H1 (cell line): ENCODE measurements around the gene C3orf38. TPM values are rescaled to one million over a fixed set of nuclear protein-coding genes. Genes with fewer than 3 reads are reported as not detected.

ENCODE experiments used
- CTCF ChIA-PET: fragments of 300-600 bp; sonication (Branson Sonifier 250); formaldehyde crosslinking; loops from one replicate; lab custom pipeline; 2021; ENCODE audit not compliant: partially characterized antibody; lab: Charles Lee
- POLR2A ChIA-PET: fragments of 300-600 bp; sonication (Branson Sonifier 250); formaldehyde crosslinking; loops from one replicate; lab custom pipeline; 2021; ENCODE audit warnings: inconsistent platforms; ENCODE audit not compliant: partially characterized antibody; lab: Charles Lee
- DNase-seq, 2 experiments: peaks; one replicate each; pipeline versions ENCODE4 v3.0.0 to v3.0.0-alpha.2; 2010 to 2022; ENCODE audit warnings: low spot score in 2 of 2, low read depth in 1 of 2, mixed read lengths in 1 of 2
- FAIRE-seq: peaks from 2 replicates; lab custom pipeline; 2011; peaks lifted over from hg19 to GRCh38; lab: Jason Lieb, UNC
- H2AFZ ChIP-seq: 2 replicates; pipeline ENCODE4 v1.8.1; 2012; ENCODE audit warnings: low read length, inconsistent platforms
- H2AK5ac ChIP-seq: 2 replicates; pipeline ENCODE4 v1.6.1; 2013; ENCODE audit warnings: low read depth, low read length
- H2BK120ac ChIP-seq: replicated peaks from 2 replicates; pipeline ENCODE3; 2013; ENCODE audit warnings: low read depth, low read length, inconsistent platforms
- H2BK12ac ChIP-seq: 2 replicates; pipeline ENCODE4 v1.6.1; 2013; ENCODE audit warnings: low read depth, low read length
- H2BK15ac ChIP-seq: 2 replicates; pipeline ENCODE4 v1.6.1; 2013; ENCODE audit warnings: low read length
- H2BK20ac ChIP-seq: 2 replicates; pipeline ENCODE4 v1.6.1; 2013; ENCODE audit warnings: low read length
- H2BK5ac ChIP-seq: 2 replicates; pipeline ENCODE4 v1.6.1; 2013; ENCODE audit warnings: low read depth, low read length
- H3K14ac ChIP-seq: 2 replicates; pipeline ENCODE4 v1.6.1; 2013; ENCODE audit warnings: inconsistent platforms; ENCODE audit not compliant: insufficient read length
- H3K18ac ChIP-seq: 2 replicates; pipeline ENCODE4 v1.6.1; 2013; ENCODE audit warnings: low read length; ENCODE audit errors: extremely low read depth
- H3K23ac ChIP-seq: 2 replicates; pipeline ENCODE4 v1.6.1; 2013; ENCODE audit warnings: inconsistent platforms; ENCODE audit not compliant: insufficient read length
- H3K23me2 ChIP-seq: 2 replicates; pipeline ENCODE4 v1.6.1; 2013; ENCODE audit warnings: low read depth, low read length
- H3K27ac ChIP-seq: 2 replicates; pipeline ENCODE4 v1.6.1; 2011; ENCODE audit warnings: low read depth, low read length, inconsistent platforms
- H3K27me3 ChIP-seq, 4 experiments: replicated peaks in 1 of 4; 1 replicate in 1 of 4; 2 replicates in 3 of 4; pipeline versions ENCODE4 v1.6.1 to v1.8.1; 2011 to 2013; ENCODE audit warnings: low read length in 3 of 4, mild to moderate bottlenecking in 3 of 4, inconsistent platforms in 2 of 4, mixed read lengths in 2 of 4, moderate library complexity in 1 of 4; ENCODE audit not compliant: control insufficient read depth in 3 of 4, insufficient read depth in 3 of 4; ENCODE audit errors: extremely low read depth in 1 of 4
- H3K36me3 ChIP-seq, 4 experiments: 2 replicates each; pipeline versions ENCODE4 v1.6.1 to v1.8.1; 2011 to 2013; ENCODE audit warnings: mild to moderate bottlenecking in 4 of 4, low read length in 3 of 4, moderate library complexity in 2 of 4, control low read depth in 1 of 4, inconsistent platforms in 1 of 4; ENCODE audit not compliant: insufficient read depth in 4 of 4, control insufficient read depth in 2 of 4
- H3K4ac ChIP-seq: replicated peaks from 2 replicates; pipeline ENCODE3; 2013; ENCODE audit warnings: low read length, low read depth, mixed read lengths, inconsistent platforms; ENCODE audit not compliant: insufficient read length
- H3K4me1 ChIP-seq, 4 experiments: replicated peaks in 1 of 4; 1 replicate in 1 of 4; 2 replicates in 3 of 4; pipeline versions ENCODE4 v1.6.1 to v1.8.1; 2011 to 2013; ENCODE audit warnings: low read length in 3 of 4, inconsistent platforms in 2 of 4, mixed read lengths in 1 of 4; ENCODE audit not compliant: insufficient read depth in 4 of 4, control insufficient read depth in 3 of 4
- H3K4me2 ChIP-seq, 2 experiments: 2 replicates each; pipeline versions ENCODE4 v1.6.1 to v1.8.1; 2011 to 2013; ENCODE audit warnings: low read depth in 2 of 2, low read length in 2 of 2, control low read depth in 1 of 2, inconsistent platforms in 1 of 2, mild to moderate bottlenecking in 1 of 2; ENCODE audit not compliant: insufficient read depth in 1 of 2
- H3K4me3 ChIP-seq, 4 experiments: fragments of 200-600, 300-600 bp in 1 of 4; sonication (generic), shearing (Covaris generic), sonication (Bioruptor Twin) in 1 of 4; 2 replicates each; pipeline versions ENCODE4 v1.5.1 to v1.8.1; 2011 to 2016; ENCODE audit warnings: low read length in 4 of 4, low read depth in 3 of 4, control low read depth in 2 of 4, inconsistent platforms in 2 of 4, mild to moderate bottlenecking in 2 of 4, mixed read lengths in 1 of 4, moderate library complexity in 1 of 4; ENCODE audit not compliant: insufficient read depth in 2 of 4; ENCODE audit errors: extremely low read depth in 1 of 4
- H3K56ac ChIP-seq: replicated peaks from 2 replicates; pipeline ENCODE3; 2013; ENCODE audit warnings: low read depth, mild to moderate bottlenecking, mixed read lengths, low read length, inconsistent platforms; ENCODE audit not compliant: insufficient read length
- H3K79me1 ChIP-seq: 2 replicates; pipeline ENCODE4 v1.6.1; 2013; ENCODE audit warnings: low read depth, low read length, control low read depth
- H3K79me2 ChIP-seq, 2 experiments: 2 replicates each; pipeline versions ENCODE4 v1.6.1 to v1.8.1; 2012 to 2013; ENCODE audit warnings: low read length in 2 of 2, mild to moderate bottlenecking in 2 of 2, inconsistent platforms in 1 of 2; ENCODE audit not compliant: insufficient read depth in 2 of 2, control insufficient read depth in 1 of 2
- H3K9ac ChIP-seq, 4 experiments: replicated peaks in 1 of 4; 1 replicate in 1 of 4; 2 replicates in 3 of 4; pipeline versions ENCODE4 v1.6.1 to v1.8.1; 2011 to 2013; ENCODE audit warnings: low read depth in 3 of 4, low read length in 3 of 4, control low read depth in 2 of 4, mild to moderate bottlenecking in 2 of 4, moderate library complexity in 2 of 4, inconsistent platforms in 1 of 4; ENCODE audit errors: extremely low read depth in 1 of 4
- H3K9me3 ChIP-seq, 2 experiments: 2 replicates each; pipeline versions ENCODE4 v1.6.1 to v1.8.1; 2012 to 2013; ENCODE audit warnings: mild to moderate bottlenecking in 2 of 2, moderate library complexity in 2 of 2, control low read depth in 1 of 2, inconsistent platforms in 1 of 2, low read depth in 1 of 2, low read length in 1 of 2, mixed read lengths in 1 of 2; ENCODE audit not compliant: insufficient read depth in 2 of 2
- H4K20me1 ChIP-seq, 2 experiments: replicated peaks in 1 of 2; 2 replicates each; pipeline versions ENCODE3 to v1.8.1; 2011 to 2013; ENCODE audit warnings: inconsistent platforms in 2 of 2, low read length in 2 of 2, mild to moderate bottlenecking in 1 of 2; ENCODE audit not compliant: insufficient read depth in 2 of 2, control insufficient read depth in 1 of 2
- H4K5ac ChIP-seq: 2 replicates; pipeline ENCODE4 v1.6.1; 2013; ENCODE audit warnings: low read length, low read depth, mixed read lengths, inconsistent platforms; ENCODE audit not compliant: insufficient read length
- H4K8ac ChIP-seq: 2 replicates; pipeline ENCODE4 v1.8.0; 2013; ENCODE audit warnings: mild to moderate bottlenecking, moderate library complexity, low read length, inconsistent platforms; ENCODE audit not compliant: insufficient read depth; ENCODE audit errors: extremely low read depth
- H4K91ac ChIP-seq: replicated peaks from 2 replicates; pipeline ENCODE3; 2013; ENCODE audit warnings: low read length, mixed read lengths, inconsistent platforms; ENCODE audit not compliant: insufficient read length
- KDM5A ChIP-seq: fragments of 200-600 bp; IDR thresholded peaks from 2 replicates; pipeline ENCODE4 v1.7.1; 2012; ENCODE audit warnings: mild to moderate bottlenecking, low read length, inconsistent platforms, mixed read lengths
- NANOG ChIP-seq: IDR thresholded peaks from 2 replicates; pipeline ENCODE4 v1.6.1; 2011; ENCODE audit warnings: low read length, low read depth, mild to moderate bottlenecking, inconsistent platforms; ENCODE audit not compliant: insufficient read depth, poor library complexity, severe bottlenecking
- RFX5 ChIP-seq: IDR thresholded peaks from 2 replicates; pipeline ENCODE4 v1.6.1; 2011; ENCODE audit warnings: low read depth, low read length, improper control_type of control experiment, borderline replicate concordance
- SIN3A ChIP-seq, 2 experiments: IDR thresholded peaks in 1 of 2; conservative IDR thresholded peaks in 1 of 2; 2 replicates each; pipeline ENCODE4 v1.6.1; 2011 to 2012; ENCODE audit warnings: low read length in 2 of 2, improper control_type of control experiment in 1 of 2, low read depth in 1 of 2, mild to moderate bottlenecking in 1 of 2
- SIRT6 ChIP-seq: IDR thresholded peaks from one replicate; pipeline ENCODE4 v1.7.1; 2012; ENCODE audit warnings: low read length, inconsistent platforms
- SIX5 ChIP-seq: IDR thresholded peaks from 2 replicates; pipeline ENCODE4 v1.6.1; 2011; ENCODE audit warnings: mild to moderate bottlenecking, low read depth, low read length
- SP1 ChIP-seq: IDR thresholded peaks from 2 replicates; pipeline ENCODE4 v1.6.1; 2011; ENCODE audit warnings: low read depth, low read length
- SUZ12 ChIP-seq: fragments of 200-600 bp; sonication (generic); IDR thresholded peaks from 2 replicates; pipeline ENCODE4 v1.6.1; 2012; ENCODE audit warnings: mild to moderate bottlenecking, inconsistent platforms, low read length, moderate library complexity, mixed read lengths
- TCF12 ChIP-seq: IDR thresholded peaks from 2 replicates; pipeline ENCODE4 v1.6.1; 2011; ENCODE audit warnings: low read depth, mild to moderate bottlenecking, low read length
- WGBS, 2 experiments: shearing (Covaris generic) in 1 of 2; methylation state at CpG; one replicate each; pipeline versions ENCODE4 v1.1.6 to v1.1.7; 2013 to 2015; ENCODE audit warnings: low lambda C conversion rate in 2 of 2, mixed read lengths in 2 of 2, inconsistent platforms in 1 of 2, low coverage in 1 of 2, missing lambda C conversion rate in 1 of 2; ENCODE audit not compliant: insufficient replicate concordance in 2 of 2, insufficient coverage in 1 of 2, insufficient read length in 1 of 2; ENCODE audit errors: extremely low coverage in 1 of 2, missing lambda C conversion rate in 1 of 2; 5-methylcytosine and 5-hydroxymethylcytosine counted together
- polyA plus RNA-seq, 7 experiments: library from polyadenylated mRNA; depleted of rRNA in 3 of 7; stranded (reverse) in 5 of 7; unstranded in 2 of 7; fragments of >200 nt in 5 of 7; fragments of 200-250 nt in 2 of 7; gene quantifications; 1 replicate in 5 of 7; 2 replicates in 1 of 7; 4 replicates in 1 of 7; pipeline versions ENCODE4 v1.2.1 to v1.2.3, GENCODE V29; 2011 to 2013; ENCODE audit warnings: missing spikeins in 2 of 7, mixed read lengths in 2 of 7
- total RNA-seq: library from RNA; stranded (reverse); fragmentation: NEBNext Ultra II Directional; extraction: Animal tissue kit (Norgen Biotek cat#: 25700); gene quantifications from 2 replicates; pipeline ENCODE4 v1.2.1, GENCODE V29; 2021

The C3orf38 gene
- total and polyA plus RNA-seq, 2 of the 8 experiments (the other 6 are each of a cell fraction or from before 2014, with no cell fraction given) = 8.6 to 32.1 TPM

DNA sequence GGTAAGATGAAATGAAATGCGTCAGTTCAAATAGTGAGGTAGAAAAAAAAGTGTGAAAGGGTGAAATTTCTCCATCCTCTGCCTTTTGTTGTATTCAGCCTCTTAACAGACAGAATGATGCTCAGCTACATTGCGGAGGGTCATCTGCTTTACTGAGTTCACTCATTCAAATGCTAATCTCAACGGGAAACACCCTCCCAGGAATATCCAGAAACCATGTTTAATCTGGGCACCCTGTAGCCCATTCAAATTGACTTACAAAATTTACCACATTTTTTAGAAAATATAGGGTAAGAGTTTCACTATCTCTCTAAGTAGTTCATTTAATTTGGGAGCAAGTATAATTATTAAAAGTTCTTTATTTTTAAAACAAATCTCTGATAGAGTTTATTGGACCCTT is 42.9 kb downstream of the C3orf38 start:
- H3K36me3 ChIP-seq = no peaks in the 10 kb centered on the region
- ChIA-PET POLR2A (no interaction called here), CTCF (no interaction called here)
- WGBS, 2 experiments = 52% methylated on average over 3 of the region's 3 CpGs; no CpG with 5 or more reads in 1 of the 2 experiments
- H3K9ac ChIP-seq = no peak overlapping the region
- H3K4me1 ChIP-seq = peaks cover 0 to 3% (median 0%) of the 10 kb centered on the region in 4 experiments; a peak in 1 of 7 replicates
- no peak overlapping the region for H2BK15ac ChIP-seq
- no peak overlapping the region for H3K4me3 ChIP-seq
- no peak overlapping the region for H3K23ac ChIP-seq
- no peaks in the 10 kb centered on the region for H3K79me1 ChIP-seq
- no peak overlapping the region for H3K18ac ChIP-seq
- no peaks in the 10 kb centered on the region for H3K79me2 ChIP-seq
- no peak overlapping the region for H2AFZ ChIP-seq
- H4K20me1 ChIP-seq = no peaks in the 10 kb centered on the region
- H3K4me2 ChIP-seq = no peak overlapping the region; a peak in 1 of 4 replicates
- H4K91ac ChIP-seq = no peak overlapping the region
- no peak overlapping the region; the same call in 1 of the 2 replicates for H3K27ac ChIP-seq
- TF ChIP-seq SIN3A (conservative IDR thresholded peaks at IDR 0.05 in 1 of 2, IDR thresholded peaks at IDR 0.05 in 1 of 2; ENCODE audit: low read depth in 1 of 2, low read length in 2 of 2) = no peak
- no peak for TF ChIP-seq TCF12
- no peak for TF ChIP-seq SUZ12
- no peak for TF ChIP-seq SIX5
- TF ChIP-seq SP1 = no peak
- TF ChIP-seq NANOG = no peak
- TF ChIP-seq SIRT6 = no peak
- TF ChIP-seq KDM5A = no peak
- TF ChIP-seq RFX5 = no peak
- H3K9me3 ChIP-seq = peaks cover 0 to 2% of the 10 kb centered on the region in 2 experiments; a peak in 1 of 4 replicates
- H3K27me3 ChIP-seq = no peaks in the 10 kb centered on the region
- no peak overlapping the region for H2BK12ac ChIP-seq
- H2BK120ac ChIP-seq = no peak overlapping the region
- H2BK5ac ChIP-seq = no peak overlapping the region
- no peak overlapping the region for H2BK20ac ChIP-seq
- no peak overlapping the region for H4K8ac ChIP-seq
- no peak overlapping the region for H3K14ac ChIP-seq
- FAIRE-seq = no peak
- no peak overlapping the region for H4K5ac ChIP-seq
- no peak overlapping the region for H2AK5ac ChIP-seq
- no peaks in the 10 kb centered on the region for H3K23me2 ChIP-seq
- no peak overlapping the region for H3K4ac ChIP-seq
- DNase-seq = no peak
- no peak overlapping the region for H3K56ac ChIP-seq
